GM21528 (cell line): Measurements from ENCODE around the gene SBF2.
"Not testable (repeated sequence)": the region's sequence is repeated elsewhere in the genome, so short reads cannot be mapped to it uniquely, and the experiment has no call there.

ENCODE experiments used
- ATAC-seq: cut with Tn5 transposase; IDR thresholded peaks from one replicate; pipeline ENCODE4 v1.9.1; 2021; ENCODE audit warnings: mild to moderate bottlenecking, moderate library complexity; ENCODE audit not compliant: unreplicated experiment, low FRiP score

The SBF2 gene

GRCh38 chr11:10208131-10208575 is 85.9 kb downstream of the SBF2 start:
- ATAC-seq, result no peak

GRCh38 chr11:10205928-10206327 is 88.1 kb downstream of the SBF2 start:
- no peak for ATAC-seq

DNA sequence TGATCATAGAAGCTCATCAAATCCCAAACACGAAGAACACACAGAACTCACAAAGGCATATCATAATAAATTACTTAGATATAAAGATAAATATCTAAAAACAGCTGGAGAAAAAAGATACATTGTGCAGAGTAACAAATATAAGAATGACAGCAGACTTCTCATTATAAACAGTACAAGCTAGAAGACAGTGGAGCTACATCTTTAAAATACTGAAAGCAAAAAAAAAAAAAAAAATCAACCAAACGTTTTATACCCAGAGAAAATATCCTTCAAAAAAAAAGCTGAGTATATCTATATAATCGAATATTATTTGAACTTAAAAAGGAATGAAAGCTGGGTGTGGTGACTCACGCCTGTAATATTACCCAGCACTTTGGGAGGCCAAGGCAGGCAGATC is 90.0 kb downstream of the SBF2 start:
- no peak for ATAC-seq

- ATAC-seq, result no peak
These were observed 92.7 kb downstream of the SBF2 start for GRCh38 chr11:10201343-10201742.

DNA sequence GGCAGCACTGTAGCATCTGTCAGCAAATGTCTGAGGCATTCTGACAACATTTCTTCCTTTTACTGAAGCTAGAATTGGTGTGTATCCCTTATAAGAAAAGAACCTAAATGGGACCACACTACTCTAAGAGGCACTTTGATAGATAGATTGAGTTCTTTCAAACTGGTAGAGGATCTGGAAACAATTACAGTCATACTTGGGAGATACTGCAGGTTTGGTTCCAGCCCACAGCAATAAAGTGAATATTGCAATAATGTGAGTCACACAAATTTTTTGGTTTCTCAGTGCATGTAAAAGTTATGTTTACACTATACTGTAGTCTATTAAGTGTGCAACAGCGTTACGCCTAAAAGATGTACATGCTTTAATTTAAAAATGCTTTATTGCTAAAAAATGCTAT is 96.9 kb downstream of the SBF2 start:
- no peak for ATAC-seq

DNA sequence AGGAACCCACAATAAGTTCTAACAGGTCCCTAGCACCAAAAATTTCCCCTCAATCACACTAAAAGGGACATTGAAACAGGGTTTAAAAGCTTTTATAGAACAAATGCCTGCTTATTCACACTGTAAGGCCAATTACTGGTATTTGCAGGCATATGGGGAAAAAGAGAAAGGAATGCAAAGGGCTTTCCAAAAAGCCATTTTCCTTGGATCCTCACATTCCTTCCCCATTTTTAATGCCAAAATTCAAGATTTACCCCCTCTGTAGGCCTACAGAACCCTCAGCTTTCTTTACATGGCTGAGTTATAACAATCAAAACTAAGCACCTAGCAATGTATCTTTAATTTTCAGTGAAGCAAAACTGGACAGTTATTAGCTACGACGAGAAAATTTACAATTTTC is 102.0 kb downstream of the SBF2 start:
- no peak for ATAC-seq

GRCh38 chr11:10181811-10182210 is 112.2 kb downstream of the SBF2 start:
- no peak for ATAC-seq

GRCh38 chr11:10164621-10165020 is 129.4 kb downstream of the SBF2 start:
- no peak for ATAC-seq

- ATAC-seq, result no peak
These were observed 131.8 kb downstream of the SBF2 start for GRCh38 chr11:10162222-10162621.

GRCh38 chr11:10160350-10160749 is 133.7 kb downstream of the SBF2 start:
- no peak for ATAC-seq

- no peak for ATAC-seq
These were observed 135.6 kb downstream of the SBF2 start for GRCh38 chr11:10158461-10158860.

- ATAC-seq, result no peak
These were observed 138.1 kb downstream of the SBF2 start for GRCh38 chr11:10155793-10156490.

DNA sequence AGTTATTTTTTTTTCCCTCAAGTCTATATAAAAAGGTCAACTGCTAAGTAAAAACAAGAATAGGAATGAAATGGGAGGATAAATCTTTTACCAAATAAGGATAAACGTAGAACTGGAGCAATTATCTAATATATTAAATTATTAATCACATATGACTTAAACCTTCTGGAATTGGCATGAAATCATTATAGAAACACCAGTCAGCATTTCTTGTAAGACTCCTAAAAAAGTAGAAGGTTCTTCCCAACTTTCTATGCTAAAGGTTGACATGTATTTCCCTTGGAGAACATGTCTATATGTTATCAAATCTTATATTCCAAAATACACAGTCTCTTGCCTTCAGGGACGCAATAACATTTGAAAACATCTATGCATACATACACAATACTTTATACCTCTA is 143.2 kb downstream of the SBF2 start:
- ATAC-seq, result no peak

- ATAC-seq, result no peak
These were observed 144.5 kb downstream of the SBF2 start for GRCh38 chr11:10149553-10149952.

DNA sequence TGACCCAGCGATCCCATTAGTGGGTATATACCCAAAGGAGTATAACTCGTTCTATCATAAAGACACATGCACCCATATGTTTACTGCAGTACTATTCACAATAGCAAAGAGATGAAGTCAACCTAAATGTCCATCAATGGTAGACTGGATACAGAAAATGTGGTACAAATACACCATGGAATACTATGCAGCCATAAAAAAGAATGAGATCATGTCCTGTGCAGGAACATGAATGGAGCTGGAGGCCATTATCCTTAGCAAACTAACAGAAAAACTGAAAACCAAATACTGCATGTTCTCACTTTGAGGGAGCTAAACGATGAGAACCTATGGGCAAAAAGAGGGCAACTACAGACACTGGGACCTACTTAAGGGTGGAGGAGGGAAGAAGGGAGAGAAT is 146.8 kb downstream of the SBF2 start:
- ATAC-seq, result no peak

GRCh38 chr11:10144954-10145353 is 149.1 kb downstream of the SBF2 start:
- no peak for ATAC-seq

- no peak for ATAC-seq
These were observed 154.4 kb downstream of the SBF2 start for GRCh38 chr11:10139656-10140055.

GRCh38 chr11:10139143-10139542 is 154.9 kb downstream of the SBF2 start:
- no peak for ATAC-seq

GRCh38 chr11:10134975-10135481 is 159.0 kb downstream of the SBF2 start:
- ATAC-seq, result no peak

GRCh38 chr11:10134226-10134625 is 159.8 kb downstream of the SBF2 start:
- ATAC-seq, result not testable (repeated sequence)

- not testable (repeated sequence) for ATAC-seq
These were observed 160.8 kb downstream of the SBF2 start for GRCh38 chr11:10133251-10133650.

- ATAC-seq, result no peak
These were observed 163.1 kb downstream of the SBF2 start for GRCh38 chr11:10130875-10131274.
